ENCODE results near the gene CHST12.
"Not testable (repeated sequence)": the region's sequence is repeated elsewhere in the genome, so short reads cannot be mapped to it uniquely, and the experiment has no call there.

The CHST12 gene

DNA sequence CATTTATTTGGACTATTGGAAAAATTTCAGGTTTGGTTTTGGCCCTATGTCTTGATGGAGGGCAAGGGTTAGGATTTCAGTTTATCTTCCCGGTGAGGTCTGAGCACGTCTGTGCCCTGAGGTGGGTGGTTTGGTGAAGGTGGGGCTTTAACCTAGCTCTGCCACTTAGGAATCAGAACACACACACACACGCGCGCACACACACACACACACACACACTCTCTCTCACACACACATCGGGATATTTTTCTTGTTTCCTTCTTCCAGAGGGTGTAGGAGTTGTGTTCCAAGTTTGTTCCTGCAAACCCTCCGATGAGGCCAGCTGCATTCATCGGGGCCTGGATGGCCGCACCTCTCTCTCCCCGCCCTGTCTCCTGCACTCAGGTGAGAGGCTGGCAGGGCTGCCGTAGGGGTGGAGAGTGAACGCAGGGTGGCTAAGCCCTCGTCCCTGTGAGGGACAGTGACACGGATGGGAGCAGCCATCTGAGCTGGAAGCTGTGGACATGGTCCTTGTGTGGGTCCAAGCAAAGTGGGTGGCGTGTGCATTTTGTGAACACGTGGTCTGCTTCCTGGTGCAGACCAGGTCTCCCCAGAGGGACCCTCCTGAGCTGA is 34.2 kb downstream of the CHST12 start:
- DNase-seq = no peak

GRCh38 chr7:2438186-2438585 is 34.8 kb downstream of the CHST12 start:
- no peak for DNase-seq

GRCh38 chr7:2438775-2439174 is 35.4 kb downstream of the CHST12 start:
- DNase-seq = no peak

DNA sequence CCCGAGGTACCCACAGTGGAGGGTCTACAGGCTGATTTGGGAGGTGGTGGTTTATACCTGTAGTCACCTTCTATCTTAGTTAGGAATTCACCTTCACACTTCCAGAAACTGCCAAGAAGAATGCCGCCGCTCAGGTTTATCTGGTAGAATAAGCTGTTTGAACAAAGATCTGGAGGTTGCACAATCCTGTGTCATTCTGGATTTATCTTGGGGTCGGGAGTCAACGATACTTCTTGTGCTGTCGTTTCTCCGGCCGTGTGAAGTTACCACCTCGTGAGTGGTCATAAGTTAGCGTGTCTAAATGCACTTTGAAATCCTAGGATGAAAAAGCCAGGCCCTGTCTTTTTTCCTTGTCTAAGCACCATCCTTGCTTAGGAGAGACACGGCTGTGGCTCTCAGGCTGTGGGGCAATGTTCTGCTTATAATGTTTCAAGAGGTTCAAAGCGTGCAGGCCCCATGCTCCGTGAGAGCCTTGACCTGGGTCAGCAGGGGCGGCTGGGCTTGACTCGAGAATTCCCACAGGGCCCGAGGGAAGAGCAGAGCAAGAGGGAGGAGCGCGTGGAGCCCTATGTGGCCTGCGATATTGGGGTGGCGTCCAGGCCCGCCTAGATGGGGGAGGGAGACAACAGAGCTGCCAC is 37.3 kb downstream of the CHST12 start:
- no peak for DNase-seq

DNA sequence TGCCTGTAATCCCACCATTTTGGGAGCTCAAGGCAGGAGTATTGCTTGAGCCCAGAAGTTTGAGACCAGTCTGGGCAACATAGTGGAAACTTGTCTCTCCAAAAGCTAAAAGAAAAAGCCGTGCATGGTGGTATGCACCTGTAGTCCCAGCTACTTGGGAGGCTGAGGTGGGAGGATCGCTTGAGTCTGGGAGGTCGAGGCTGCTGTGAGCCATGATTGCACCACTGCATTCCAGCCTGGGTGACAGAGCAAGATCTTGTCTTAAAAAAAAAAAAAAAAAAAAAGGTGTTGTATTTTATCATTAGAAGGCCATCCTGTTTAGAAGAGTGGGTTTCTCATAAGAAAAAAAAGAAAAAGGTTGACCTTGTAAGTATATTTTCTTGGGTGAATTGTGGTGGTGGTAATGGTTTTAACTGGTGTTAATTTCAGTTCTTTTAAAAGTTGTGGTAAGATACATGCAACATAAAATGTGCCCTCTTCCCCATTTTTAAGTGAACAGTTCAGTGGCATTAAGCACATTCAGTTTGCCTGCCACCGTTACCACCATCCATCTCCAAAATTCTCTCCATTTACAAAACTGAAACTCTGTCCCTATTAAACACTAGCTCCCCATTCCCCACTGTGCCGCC is 38.1 kb downstream of the CHST12 start:
- no peak for DNase-seq

GRCh38 chr7:2443491-2443890 is 40.1 kb downstream of the CHST12 start:
- DNase-seq = no peak

DNA sequence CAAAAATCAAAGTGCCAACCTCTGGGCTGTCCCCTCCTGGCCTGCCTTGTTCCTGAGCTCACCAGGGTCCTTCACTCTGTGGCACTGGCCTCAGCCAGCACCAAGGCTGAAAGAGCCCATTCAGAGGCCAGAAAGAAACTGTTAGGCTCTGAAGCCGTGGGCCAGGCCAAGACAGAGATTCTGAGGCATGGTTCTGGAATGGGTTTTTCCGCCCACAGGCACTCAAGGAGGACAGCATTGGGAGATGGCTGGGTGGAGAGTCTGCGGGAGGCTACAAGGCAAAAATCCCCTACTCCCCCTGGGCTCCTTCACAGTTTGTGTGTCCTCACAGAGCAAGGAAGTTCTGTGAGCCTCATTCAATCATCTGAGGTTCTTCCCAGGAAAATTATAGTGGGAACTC is 41.1 kb downstream of the CHST12 start:
- DNase-seq = no peak

DNA sequence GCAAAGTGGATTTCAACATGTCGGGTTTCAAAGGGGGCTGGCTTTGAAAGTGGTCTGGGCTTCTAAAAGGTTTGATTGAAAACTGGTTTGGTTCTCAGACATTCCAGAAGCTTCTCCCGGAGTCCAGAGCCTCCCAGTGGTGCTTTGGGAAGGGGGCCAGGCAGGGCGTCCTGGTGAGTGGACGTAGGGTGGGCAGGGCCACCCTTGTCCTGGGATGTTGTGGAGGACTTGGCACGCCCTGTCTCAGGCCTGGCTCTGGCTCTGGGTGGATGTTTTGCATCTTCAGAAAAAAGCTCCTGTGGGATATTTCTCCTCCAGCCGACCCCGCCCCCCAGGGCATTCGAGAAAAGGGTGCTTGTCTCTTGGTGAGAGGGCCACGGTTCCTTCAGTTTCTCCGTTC is 41.6 kb downstream of the CHST12 start:
- no peak for DNase-seq

- no peak for DNase-seq
Observed at GRCh38 chr7:2445898-2446555, 42.6 kb downstream of the CHST12 start.

DNA sequence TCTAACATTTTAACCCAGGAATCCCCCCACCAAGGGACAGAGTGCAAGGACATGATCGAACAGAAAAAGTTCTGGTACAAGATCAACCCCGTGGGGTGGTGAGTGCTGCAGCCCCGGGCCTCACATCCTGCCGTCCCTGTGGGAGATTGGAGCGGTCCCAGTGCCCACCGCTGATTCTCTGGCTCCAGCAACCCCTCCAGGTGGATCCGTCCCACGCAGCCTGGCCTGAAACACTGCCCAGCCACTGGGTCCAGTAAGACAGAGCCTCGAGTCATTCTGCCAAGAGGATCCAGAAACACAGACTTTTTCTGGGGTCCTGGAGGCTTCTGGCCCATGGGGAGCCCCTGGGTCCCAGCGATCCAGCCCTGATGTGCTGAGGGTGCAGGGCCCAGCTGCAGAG is 43.3 kb downstream of the CHST12 start:
- DNase-seq = no peak

DNA sequence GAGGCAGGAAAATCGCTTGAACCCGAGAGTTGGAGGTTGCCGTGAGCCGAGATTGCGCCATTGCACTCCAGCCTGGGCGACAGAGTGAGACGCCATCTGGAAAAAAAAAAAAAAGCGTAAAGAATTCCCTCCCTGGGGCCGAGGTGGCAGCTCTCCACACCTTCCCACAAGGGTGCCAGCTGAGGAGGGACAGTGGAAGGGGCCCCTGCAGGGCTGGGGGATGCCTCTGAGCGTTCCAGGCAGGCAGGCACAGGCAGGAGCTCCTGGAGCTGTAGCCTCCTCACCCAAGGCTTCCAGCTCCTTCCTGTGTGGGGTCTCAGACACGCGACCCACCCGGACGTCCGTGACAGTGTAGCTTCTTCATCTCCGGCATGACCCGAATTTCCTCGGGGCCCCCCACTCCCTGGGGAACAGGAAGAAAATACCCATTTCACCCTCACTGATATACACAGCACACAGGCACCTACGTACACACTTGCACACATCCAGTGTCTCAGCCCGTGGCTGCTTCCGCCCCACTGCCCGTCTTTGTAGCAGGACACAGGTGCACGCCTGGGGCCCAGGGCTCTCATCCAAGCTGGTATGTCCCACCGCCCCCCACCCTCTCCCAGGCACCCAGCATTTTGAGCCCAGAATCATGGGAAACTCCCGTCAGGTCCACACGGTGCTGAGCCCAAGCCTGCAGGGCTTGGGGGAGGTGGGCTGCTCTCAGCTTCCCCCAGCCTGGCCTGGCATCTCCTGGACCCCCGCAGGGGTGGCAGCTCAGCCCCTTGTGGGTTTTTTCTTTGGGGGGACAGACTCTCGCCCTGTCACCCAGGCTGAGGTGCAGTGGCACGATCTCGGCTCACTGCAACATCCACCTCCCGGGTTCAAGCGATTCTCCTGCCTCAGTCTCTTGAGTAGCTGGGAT is 47.0 kb downstream of the CHST12 start:
- DNase-seq = no peak

GRCh38 chr7:2451171-2452073 is 48.0 kb downstream of the CHST12 start:
- peak; percentile 86 to 91 for DNase-seq

GRCh38 chr7:2452074-2452507 is 48.7 kb downstream of the CHST12 start:
- peak in 1 of 2 donors; percentile 11 for DNase-seq

- no peak for DNase-seq
Observed at GRCh38 chr7:2452643-2453270, 49.3 kb downstream of the CHST12 start.

GRCh38 chr7:2453849-2454248 is 50.4 kb downstream of the CHST12 start:
- not testable (repeated sequence) for DNase-seq

DNA sequence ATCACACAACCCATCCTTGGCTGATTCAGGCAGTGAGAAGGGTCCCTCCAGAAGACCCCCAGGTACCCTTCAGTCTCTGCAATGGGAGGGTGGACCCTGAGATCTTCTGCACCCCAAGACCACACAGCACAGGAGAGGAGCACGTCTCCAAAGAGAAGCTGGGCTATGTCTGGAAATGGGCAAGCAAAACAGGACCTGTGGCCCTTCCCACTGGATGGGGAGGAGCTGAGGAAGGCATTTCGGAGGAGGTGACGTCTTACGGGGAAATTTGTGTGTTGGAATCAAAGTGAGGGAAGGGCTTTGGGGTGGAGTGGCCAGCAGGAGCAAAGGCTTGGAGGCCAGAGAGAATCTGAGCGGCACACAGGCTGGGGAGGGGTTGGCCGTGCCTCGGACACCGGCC is 56.3 kb downstream of the CHST12 start:
- DNase-seq = no peak

- no peak for DNase-seq
Observed at GRCh38 chr7:2460188-2460587, 56.8 kb downstream of the CHST12 start.

- DNase-seq = no peak
Observed at GRCh38 chr7:2460641-2461040, 57.2 kb downstream of the CHST12 start.

- no peak for DNase-seq
Observed at GRCh38 chr7:2461268-2462026, 58.0 kb downstream of the CHST12 start.

DNA sequence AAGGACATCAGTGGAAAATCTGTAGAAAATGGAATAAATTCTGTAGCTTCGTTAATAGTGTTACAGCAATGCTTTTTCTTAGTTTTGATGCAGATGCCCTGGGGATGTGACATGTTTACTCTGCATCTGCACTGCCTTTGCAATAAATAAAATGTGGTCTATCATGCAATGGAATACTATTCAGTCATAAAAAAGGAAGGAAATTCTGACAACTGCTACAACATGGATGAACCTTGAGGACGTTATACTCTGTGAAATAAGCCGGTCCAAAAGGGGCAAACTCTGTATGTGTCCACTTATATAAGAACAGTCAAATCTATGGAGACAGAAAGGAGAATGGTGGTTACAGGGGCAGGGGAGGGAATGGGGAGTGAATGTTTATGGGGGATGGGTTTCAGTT is 59.3 kb downstream of the CHST12 start:
- no peak for DNase-seq

Data from stimulated activated CD4-positive, alpha-beta T cell treated with anti-CD3 and anti-CD28 coated beads, Interleukin-2, amount 100 ng/mL, for 24 hours (primary cell).